Measurements from ENCODE around the gene CDK13. TPM values are rescaled to one million over a fixed set of nuclear protein-coding genes. Genes with fewer than 3 reads are reported as not detected.
"Not testable (repeated sequence)": the region's sequence is repeated elsewhere in the genome, so short reads cannot be mapped to it uniquely, and the experiment has no call there.

Gene CDK13
- 14.7 TPM for polyA plus RNA-seq (2012; ENCODE audit: low read depth, missing spikeins)

- peak; percentile 89 for TF ChIP-seq POLR2A (IDR thresholded peaks at IDR 0.05; ENCODE audit: low read depth, low read length)
- TF ChIP-seq SPI1 (IDR thresholded peaks at IDR 0.05; ENCODE audit: low read depth, low read length): no peak
- peak; percentile 75; the same call in 1 of the 2 replicates for TF ChIP-seq POLR2AphosphoS5 (IDR thresholded peaks at IDR 0.05; ENCODE audit: low read depth, low read length)
- no peak for TF ChIP-seq PAX5 (IDR thresholded peaks at IDR 0.05; ENCODE audit: insufficient read depth, low read length, severe bottlenecking)
- FAIRE-seq (no peak), DNase-seq (ENCODE audit: insufficient read length, low spot score) (peak; percentile 68)
These were observed at the start of gene CDK13 for GRCh38 chr7:39949971-39950472. CDK13 (plus strand) TSS chr7:39950256; CDS start chr7:39950642, 386 bp downstream.

GRCh38 chr7:39904077-39904486 is 46.0 kb upstream of the CDK13 start:
- DNase-seq (ENCODE audit: insufficient read length, low spot score) (no peak), FAIRE-seq (no peak)
- TF ChIP-seq PAX5 (IDR thresholded peaks at IDR 0.05; ENCODE audit: insufficient read depth, low read length, severe bottlenecking) (no peak), POLR2A (IDR thresholded peaks at IDR 0.05; ENCODE audit: low read depth, low read length) (no peak), SPI1 (IDR thresholded peaks at IDR 0.05; ENCODE audit: low read depth, low read length) (no peak), POLR2AphosphoS5 (IDR thresholded peaks at IDR 0.05; ENCODE audit: low read depth, low read length) (no peak), TAF1 (IDR thresholded peaks at IDR 0.05; ENCODE audit: low read depth, low read length) (no peak), POU2F2 (IDR thresholded peaks at IDR 0.05; ENCODE audit: low read depth, low read length) (no peak)

DNA sequence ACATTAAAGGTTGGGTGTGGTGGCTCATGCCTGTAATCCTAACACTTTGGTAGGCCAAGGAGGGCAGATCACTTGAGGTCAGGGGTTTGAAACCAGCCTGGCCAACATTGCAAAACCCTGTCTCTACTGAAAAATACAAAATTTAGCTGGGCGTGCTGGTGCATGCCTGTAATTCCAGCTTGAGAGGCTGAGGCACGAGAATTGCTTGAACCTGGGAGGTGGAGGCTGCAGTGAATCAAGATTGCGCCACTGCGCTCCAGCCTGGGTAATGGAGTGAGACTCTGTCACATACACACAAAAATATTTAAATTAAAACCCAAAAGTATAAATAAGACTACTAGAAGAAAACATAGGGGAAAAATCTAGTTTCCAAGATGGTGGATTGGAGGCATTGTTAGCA is 41.9 kb upstream of the CDK13 start:
- TF ChIP-seq SPI1 (IDR thresholded peaks at IDR 0.05; ENCODE audit: low read depth, low read length): no peak
- TF ChIP-seq POU2F2 (IDR thresholded peaks at IDR 0.05; ENCODE audit: low read depth, low read length): no peak
- no peak for TF ChIP-seq POLR2AphosphoS5 (IDR thresholded peaks at IDR 0.05; ENCODE audit: low read depth, low read length)
- no peak for TF ChIP-seq PAX5 (IDR thresholded peaks at IDR 0.05; ENCODE audit: insufficient read depth, low read length, severe bottlenecking)
- no peak for TF ChIP-seq TAF1 (IDR thresholded peaks at IDR 0.05; ENCODE audit: low read depth, low read length)
- TF ChIP-seq POLR2A (IDR thresholded peaks at IDR 0.05; ENCODE audit: low read depth, low read length): no peak
- no peak for FAIRE-seq
- DNase-seq (ENCODE audit: insufficient read length, low spot score): no peak

GRCh38 chr7:39908973-39909372 is 41.1 kb upstream of the CDK13 start:
- TF ChIP-seq SPI1 (IDR thresholded peaks at IDR 0.05; ENCODE audit: low read depth, low read length) (no peak), POLR2A (IDR thresholded peaks at IDR 0.05; ENCODE audit: low read depth, low read length) (no peak), POLR2AphosphoS5 (IDR thresholded peaks at IDR 0.05; ENCODE audit: low read depth, low read length) (no peak), POU2F2 (IDR thresholded peaks at IDR 0.05; ENCODE audit: low read depth, low read length) (no peak), PAX5 (IDR thresholded peaks at IDR 0.05; ENCODE audit: insufficient read depth, low read length, severe bottlenecking) (no peak), TAF1 (IDR thresholded peaks at IDR 0.05; ENCODE audit: low read depth, low read length) (no peak)
- FAIRE-seq (no peak), DNase-seq (ENCODE audit: insufficient read length, low spot score) (no peak)

DNA sequence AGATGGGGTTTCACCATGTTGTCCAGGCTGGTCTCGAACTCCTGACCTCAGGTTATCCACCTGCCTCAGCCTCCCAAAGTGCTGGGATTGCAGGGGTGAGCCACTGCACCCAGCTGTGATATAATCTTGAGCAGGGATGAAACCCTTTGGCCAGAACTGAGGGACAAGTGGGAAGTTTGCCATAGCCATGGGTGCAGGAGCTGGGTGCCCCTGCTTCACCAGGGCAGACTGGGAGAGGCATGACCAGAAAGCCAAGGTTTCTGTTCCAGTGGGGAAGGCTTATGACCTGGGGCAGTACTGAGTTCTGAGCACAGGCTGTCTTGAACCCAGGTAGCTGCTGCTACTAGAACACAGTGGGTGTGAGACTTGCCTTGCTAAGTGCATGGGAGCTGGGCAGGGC is 40.5 kb upstream of the CDK13 start:
- no peak for FAIRE-seq
- TF ChIP-seq POLR2A (IDR thresholded peaks at IDR 0.05; ENCODE audit: low read depth, low read length) (no peak), TAF1 (IDR thresholded peaks at IDR 0.05; ENCODE audit: low read depth, low read length) (no peak), POLR2AphosphoS5 (IDR thresholded peaks at IDR 0.05; ENCODE audit: low read depth, low read length) (no peak), SPI1 (IDR thresholded peaks at IDR 0.05; ENCODE audit: low read depth, low read length) (no peak), PAX5 (IDR thresholded peaks at IDR 0.05; ENCODE audit: insufficient read depth, low read length, severe bottlenecking) (no peak), POU2F2 (IDR thresholded peaks at IDR 0.05; ENCODE audit: low read depth, low read length) (no peak)
- DNase-seq (ENCODE audit: insufficient read length, low spot score): no peak

GRCh38 chr7:39910108-39910869 is 39.8 kb upstream of the CDK13 start:
- FAIRE-seq (no peak), DNase-seq (ENCODE audit: insufficient read length, low spot score) (no peak)
- TF ChIP-seq SPI1 (IDR thresholded peaks at IDR 0.05; ENCODE audit: low read depth, low read length) (no peak), POLR2A (IDR thresholded peaks at IDR 0.05; ENCODE audit: low read depth, low read length) (no peak), POLR2AphosphoS5 (IDR thresholded peaks at IDR 0.05; ENCODE audit: low read depth, low read length) (no peak)

GRCh38 chr7:39911167-39911566 is 38.9 kb upstream of the CDK13 start:
- TF ChIP-seq POLR2A (IDR thresholded peaks at IDR 0.05; ENCODE audit: low read depth, low read length): no peak
- TF ChIP-seq PAX5 (IDR thresholded peaks at IDR 0.05; ENCODE audit: insufficient read depth, low read length, severe bottlenecking): no peak
- no peak for TF ChIP-seq POU2F2 (IDR thresholded peaks at IDR 0.05; ENCODE audit: low read depth, low read length)
- FAIRE-seq: no peak
- DNase-seq (ENCODE audit: insufficient read length, low spot score): no peak

DNA sequence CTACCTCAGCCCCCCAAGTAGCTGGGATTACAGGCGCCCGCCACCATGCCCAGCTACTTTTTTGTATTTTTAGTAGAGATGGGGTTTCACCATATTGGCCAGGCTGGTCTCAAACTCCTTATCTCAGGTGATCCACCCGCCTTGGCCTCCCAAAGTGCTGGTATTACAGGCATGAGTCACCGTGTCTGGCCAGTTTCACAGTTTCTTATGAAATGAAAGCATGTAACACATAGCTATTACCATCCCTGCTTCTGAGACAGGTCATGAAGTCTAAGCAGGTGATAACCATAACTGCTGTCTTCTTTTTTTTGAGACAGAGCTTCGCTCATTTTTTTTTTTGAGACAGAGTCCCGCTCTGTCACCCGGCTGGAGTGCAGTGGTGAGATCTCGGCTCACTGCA is 34.2 kb upstream of the CDK13 start:
- not testable (repeated sequence) for DNase-seq (ENCODE audit: insufficient read length, low spot score); FAIRE-seq

DNA sequence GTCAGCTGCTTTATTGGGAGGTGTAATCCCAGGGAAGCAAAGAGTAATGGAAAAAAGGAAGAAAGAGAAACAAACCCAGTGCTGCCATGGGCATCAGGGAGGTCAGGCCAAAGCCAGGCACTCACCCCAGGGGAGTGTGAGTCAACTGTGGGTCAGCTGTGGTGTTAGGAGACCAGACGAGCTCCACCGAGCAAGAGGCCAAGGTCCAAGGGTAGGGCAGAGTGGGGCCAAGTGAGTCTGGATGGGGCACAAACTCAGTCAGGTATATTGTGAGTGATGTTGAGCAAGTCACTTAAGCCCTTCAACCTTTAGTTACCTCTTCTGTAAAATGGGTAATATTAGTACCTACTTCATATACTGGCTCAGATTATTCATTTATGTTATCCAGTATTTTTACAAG is 30.4 kb upstream of the CDK13 start:
- FAIRE-seq: no peak
- TF ChIP-seq PAX5 (IDR thresholded peaks at IDR 0.05; ENCODE audit: insufficient read depth, low read length, severe bottlenecking): no peak
- no peak for TF ChIP-seq SPI1 (IDR thresholded peaks at IDR 0.05; ENCODE audit: low read depth, low read length)
- no peak for TF ChIP-seq POLR2A (IDR thresholded peaks at IDR 0.05; ENCODE audit: low read depth, low read length)
- TF ChIP-seq POU2F2 (IDR thresholded peaks at IDR 0.05; ENCODE audit: low read depth, low read length): no peak
- DNase-seq (ENCODE audit: insufficient read length, low spot score): no peak

DNA sequence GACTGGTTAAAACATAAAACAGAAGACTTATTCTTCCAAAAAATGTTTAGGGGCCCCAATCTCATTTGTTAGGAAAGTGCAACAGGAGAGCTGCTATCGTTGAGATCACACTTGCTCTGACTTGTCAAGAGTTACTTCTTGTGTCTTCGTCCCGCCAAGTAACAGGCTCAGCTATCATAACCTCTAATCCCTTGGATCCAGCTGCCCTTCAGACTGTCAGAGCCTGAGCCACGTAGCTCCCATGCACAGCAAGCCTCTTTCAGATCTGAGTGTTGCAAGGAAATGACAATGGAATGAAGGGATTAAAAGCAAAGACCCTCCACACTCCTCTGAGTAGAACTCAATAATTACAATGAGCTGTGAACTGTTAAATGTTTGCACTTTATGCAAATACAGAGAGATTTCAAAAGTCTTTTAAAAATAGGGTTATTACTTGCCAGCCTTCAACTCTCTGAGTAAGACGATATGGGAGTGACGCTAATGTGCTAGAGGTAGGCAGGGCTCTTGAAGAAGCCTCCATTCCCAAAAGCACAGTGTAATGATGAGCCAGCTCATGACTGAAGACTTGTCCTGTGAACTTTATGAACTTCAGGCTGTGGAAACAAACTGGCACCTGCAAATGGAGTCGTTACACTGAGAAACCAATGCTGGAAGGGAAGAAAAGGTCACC is 28.4 kb upstream of the CDK13 start:
- no peak for FAIRE-seq
- TF ChIP-seq POLR2AphosphoS5 (IDR thresholded peaks at IDR 0.05; ENCODE audit: low read depth, low read length): no peak
- TF ChIP-seq SPI1 (IDR thresholded peaks at IDR 0.05; ENCODE audit: low read depth, low read length): no peak
- no peak for TF ChIP-seq PAX5 (IDR thresholded peaks at IDR 0.05; ENCODE audit: insufficient read depth, low read length, severe bottlenecking)
- TF ChIP-seq POLR2A (IDR thresholded peaks at IDR 0.05; ENCODE audit: low read depth, low read length): no peak
- TF ChIP-seq TAF1 (IDR thresholded peaks at IDR 0.05; ENCODE audit: low read depth, low read length): no peak
- no peak for TF ChIP-seq POU2F2 (IDR thresholded peaks at IDR 0.05; ENCODE audit: low read depth, low read length)

More for the DNA sequence above, 28.4 kb upstream of the CDK13 start:
- DNase-seq (ENCODE audit: insufficient read length, low spot score): no peak

All from GM12891 (cell line).